GM21723 (cell line): Measurements from ENCODE around the gene SETD1A.
"Not testable (repeated sequence)": the region's sequence is repeated elsewhere in the genome, so short reads cannot be mapped to it uniquely, and the experiment has no call there.

Source experiments
- ATAC-seq: cut with Tn5 transposase; IDR thresholded peaks from one replicate; pipeline ENCODE4 v1.9.1; 2021; ENCODE audit warnings: mild to moderate bottlenecking, moderate library complexity; ENCODE audit not compliant: unreplicated experiment

Gene SETD1A

GRCh38 chr16:30997725-30998711 is 40.5 kb downstream of the SETD1A start:
- ATAC-seq, result no peak

GRCh38 chr16:30998852-30999761 is 41.6 kb downstream of the SETD1A start:
- ATAC-seq, result no peak

GRCh38 chr16:31000671-31001382 is 43.3 kb downstream of the SETD1A start:
- ATAC-seq, result no peak

- no peak for ATAC-seq
Observed at GRCh38 chr16:31001507-31002249, 44.1 kb downstream of the SETD1A start.

- no peak for ATAC-seq
Observed at GRCh38 chr16:31002250-31002700, 44.7 kb downstream of the SETD1A start.

GRCh38 chr16:31002862-31003341 is 45.3 kb downstream of the SETD1A start:
- ATAC-seq, result no peak

- ATAC-seq, result no peak
Observed at GRCh38 chr16:31003744-31004143, 46.2 kb downstream of the SETD1A start.

GRCh38 chr16:31004658-31005057 is 47.1 kb downstream of the SETD1A start:
- no peak for ATAC-seq

GRCh38 chr16:31005350-31006085 is 48.0 kb downstream of the SETD1A start:
- no peak for ATAC-seq

- no peak for ATAC-seq
Observed at GRCh38 chr16:31006086-31006385, 48.5 kb downstream of the SETD1A start.

GRCh38 chr16:31006589-31006988 is 49.0 kb downstream of the SETD1A start:
- no peak for ATAC-seq

- ATAC-seq, result no peak
Observed at GRCh38 chr16:31007684-31008083, 50.1 kb downstream of the SETD1A start.

GRCh38 chr16:31008149-31008548 is 50.6 kb downstream of the SETD1A start:
- ATAC-seq, result no peak

- no peak for ATAC-seq
Observed at GRCh38 chr16:31008551-31008950, 51.0 kb downstream of the SETD1A start.

GRCh38 chr16:31009120-31009519 is 51.6 kb downstream of the SETD1A start:
- ATAC-seq, result no peak

- ATAC-seq, result no peak
Observed at GRCh38 chr16:31009894-31010584, 52.5 kb downstream of the SETD1A start.

GRCh38 chr16:31010585-31011325 is 53.2 kb downstream of the SETD1A start, which contains the start of gene STX1B:
STX1B (minus strand) TSS chr16:31010638; CDS start chr16:31010396, 242 bp downstream.
- ATAC-seq, result no peak

GRCh38 chr16:31011815-31012214 is 54.3 kb downstream of the SETD1A start:
- not testable (repeated sequence) for ATAC-seq
